ENCODE results near the gene MATCAP1. TPM values are rescaled to one million over a fixed set of nuclear protein-coding genes. Genes with fewer than 3 reads are reported as not detected.
A peak's percentile ranks its signal among the peaks of the same experiment; 100 is the strongest.

Gene MATCAP1
- total RNA-seq (2022) (33.1 and 36.5 TPM in 2 replicates), Bru-seq, nascent RNA (percentile 61 among the genes with signal in this experiment), BruChase-seq, experiment 1, labeled RNA remaining after a 6-hour chase (percentile 78 among the genes with signal in this experiment), BruChase-seq, experiment 2, labeled RNA remaining after a 2-hour chase (percentile 85 among the genes with signal in this experiment)
- long read RNA-seq, partial matches to known transcripts, result 0 of 9 reads
- long read RNA-seq, other reads (novel, unspliced or antisense), result 5 of 9 reads

DNA sequence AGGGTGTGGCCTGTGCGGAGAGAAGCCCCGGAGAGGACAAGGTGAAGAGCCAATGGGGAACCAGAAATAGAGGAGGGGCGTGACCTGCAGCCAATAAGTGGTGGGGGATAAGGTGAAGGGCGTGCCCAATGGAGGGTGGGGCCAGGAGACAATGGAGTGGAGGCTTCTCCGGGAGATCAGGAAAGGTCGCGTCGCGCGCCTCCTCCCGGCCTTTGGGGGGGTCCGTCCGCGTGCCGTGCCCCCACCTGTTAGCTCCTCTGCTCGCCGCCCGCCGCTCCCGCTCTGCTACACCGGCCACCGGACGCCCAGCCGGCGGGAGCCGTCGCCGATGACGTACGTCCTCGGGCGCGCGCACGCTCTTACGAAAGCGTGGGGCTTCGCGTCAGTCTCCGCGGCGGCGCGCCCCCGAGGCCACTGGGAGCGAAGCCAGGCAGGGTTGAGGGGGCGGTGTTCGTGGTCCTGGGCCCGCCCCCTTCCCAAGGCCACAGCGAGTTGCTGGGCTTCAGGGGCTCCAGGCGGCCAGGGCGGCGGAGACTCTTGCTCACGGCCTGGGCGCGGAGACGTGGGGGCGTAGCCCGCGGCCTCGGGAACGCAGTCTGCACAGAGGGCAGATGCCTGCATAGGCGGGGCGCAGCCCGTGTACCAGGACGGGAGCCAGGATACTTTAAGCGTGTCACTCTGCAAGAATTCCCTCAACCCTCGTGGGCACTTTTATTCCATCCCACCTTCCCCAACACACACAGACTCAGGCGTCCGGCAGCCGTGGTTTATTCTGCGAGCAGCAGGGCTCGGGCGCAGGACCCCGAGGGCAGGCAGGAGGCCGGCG is at the start of gene MATCAP1:
MATCAP1 (minus strand) TSS at position 337 of the 826 bp plus-strand sequence. CDS start 3,353 bp downstream, outside the sequence.
- H3K36me3 Mint-ChIP-seq (ENCODE audit: insufficient read depth, unreplicated experiment), result no peaks in the 10 kb centered on the region
- no peak within 1 kb of the TSS for H3K4me3 Mint-ChIP-seq (ENCODE audit: low read depth, unreplicated experiment)
- DNase-seq, result peak; percentile 97
- intact Hi-C loops (cut with micrococcal nuclease; ENCODE audit: unreplicated experiment), result no loop called here
- TF ChIP-seq, protein P1, sequence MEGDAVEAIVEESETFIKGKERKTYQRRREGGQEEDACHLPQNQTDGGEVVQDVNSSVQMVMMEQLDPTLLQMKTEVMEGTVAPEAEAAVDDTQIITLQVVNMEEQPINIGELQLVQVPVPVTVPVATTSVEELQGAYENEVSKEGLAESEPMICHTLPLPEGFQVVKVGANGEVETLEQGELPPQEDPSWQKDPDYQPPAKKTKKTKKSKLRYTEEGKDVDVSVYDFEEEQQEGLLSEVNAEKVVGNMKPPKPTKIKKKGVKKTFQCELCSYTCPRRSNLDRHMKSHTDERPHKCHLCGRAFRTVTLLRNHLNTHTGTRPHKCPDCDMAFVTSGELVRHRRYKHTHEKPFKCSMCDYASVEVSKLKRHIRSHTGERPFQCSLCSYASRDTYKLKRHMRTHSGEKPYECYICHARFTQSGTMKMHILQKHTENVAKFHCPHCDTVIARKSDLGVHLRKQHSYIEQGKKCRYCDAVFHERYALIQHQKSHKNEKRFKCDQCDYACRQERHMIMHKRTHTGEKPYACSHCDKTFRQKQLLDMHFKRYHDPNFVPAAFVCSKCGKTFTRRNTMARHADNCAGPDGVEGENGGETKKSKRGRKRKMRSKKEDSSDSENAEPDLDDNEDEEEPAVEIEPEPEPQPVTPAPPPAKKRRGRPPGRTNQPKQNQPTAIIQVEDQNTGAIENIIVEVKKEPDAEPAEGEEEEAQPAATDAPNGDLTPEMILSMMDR (IDR thresholded peaks at IDR 0.05; ENCODE audit: unreplicated experiment), result no peak
- peaks cover 14% of the 10 kb centered on the region for H3K4me1 Mint-ChIP-seq (ENCODE audit: low read depth, unreplicated experiment)
- H3K9me3 Mint-ChIP-seq (ENCODE audit: low read depth, unreplicated experiment), result no peaks in the 10 kb centered on the region
- H3K27me3 Mint-ChIP-seq (ENCODE audit: unreplicated experiment), result peaks cover 12% of the 10 kb centered on the region
- H3K27ac Mint-ChIP-seq (ENCODE audit: unreplicated experiment), result no peak within 1 kb of the TSS
- CTCF ChIA-PET, result interaction anchor here (0.5 to 2.3 kb wide), 4 partner anchors 10 to 213 kb away, joined by 3 to 23 read pairs (median 6); no protein-coding TSS in a partner anchor
- BruUV-seq (replicated peaks), result TSS peak; percentile 71

DNA sequence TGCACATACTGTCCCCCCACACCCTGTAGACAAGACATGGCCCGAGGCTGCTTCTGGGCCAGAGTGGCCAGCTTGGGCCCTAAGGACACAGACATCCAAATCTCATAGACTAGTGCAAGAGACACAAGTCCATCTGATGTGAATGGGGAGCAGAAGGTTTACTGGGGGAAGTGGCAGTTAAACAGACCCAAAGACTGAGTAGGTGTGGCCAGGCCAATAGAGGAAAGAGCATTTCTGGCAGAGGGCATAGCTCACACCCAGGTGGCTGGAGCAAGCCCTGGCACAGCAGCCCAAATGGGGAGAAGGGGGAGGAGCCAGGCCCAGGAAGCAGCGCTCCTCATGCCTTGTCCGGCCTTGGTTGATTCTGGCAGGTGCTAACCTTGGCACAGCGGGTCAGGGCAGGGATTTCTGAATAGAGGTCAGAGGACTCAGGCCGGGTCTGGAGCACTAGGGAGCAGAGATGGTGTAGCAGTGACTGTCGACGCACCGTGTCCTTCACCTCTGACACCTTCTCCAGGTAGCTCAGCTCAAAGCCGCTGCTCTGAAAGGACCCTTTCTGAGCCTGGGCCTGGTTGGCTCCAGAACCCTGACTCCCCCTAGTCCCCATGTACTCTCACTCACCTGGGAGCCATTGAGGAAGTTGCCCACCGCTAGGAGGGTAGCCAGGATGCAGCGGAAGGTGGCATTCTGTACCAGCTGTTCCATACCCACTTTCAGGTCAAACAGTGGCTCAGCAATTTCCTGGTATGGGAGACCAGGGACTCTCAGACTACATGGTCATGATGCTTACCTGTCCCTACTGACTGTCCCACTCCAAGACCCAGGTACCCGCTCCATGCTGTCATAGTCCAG is 47.3 kb upstream of the MATCAP1 start:
- Mint-ChIP-seq H3K27ac (ENCODE audit: unreplicated experiment) (peak overlapping the region; percentile 21), H3K36me3 (ENCODE audit: insufficient read depth, unreplicated experiment) (peaks cover 89% of the 10 kb centered on the region), H3K27me3 (ENCODE audit: unreplicated experiment) (no peaks in the 10 kb centered on the region), H3K4me3 (ENCODE audit: low read depth, unreplicated experiment) (no peak overlapping the region), H3K9me3 (ENCODE audit: low read depth, unreplicated experiment) (no peaks in the 10 kb centered on the region), H3K4me1 (ENCODE audit: low read depth, unreplicated experiment) (peaks cover 31% of the 10 kb centered on the region)
- CTCF ChIA-PET, result no interaction called here
- BruUV-seq (replicated peaks), result no TSS peak
- intact Hi-C loops (cut with micrococcal nuclease; ENCODE audit: unreplicated experiment), result no loop called here
- TF ChIP-seq, protein P1 (IDR thresholded peaks at IDR 0.05; ENCODE audit: unreplicated experiment), result no peak
- no peak for DNase-seq

DNA sequence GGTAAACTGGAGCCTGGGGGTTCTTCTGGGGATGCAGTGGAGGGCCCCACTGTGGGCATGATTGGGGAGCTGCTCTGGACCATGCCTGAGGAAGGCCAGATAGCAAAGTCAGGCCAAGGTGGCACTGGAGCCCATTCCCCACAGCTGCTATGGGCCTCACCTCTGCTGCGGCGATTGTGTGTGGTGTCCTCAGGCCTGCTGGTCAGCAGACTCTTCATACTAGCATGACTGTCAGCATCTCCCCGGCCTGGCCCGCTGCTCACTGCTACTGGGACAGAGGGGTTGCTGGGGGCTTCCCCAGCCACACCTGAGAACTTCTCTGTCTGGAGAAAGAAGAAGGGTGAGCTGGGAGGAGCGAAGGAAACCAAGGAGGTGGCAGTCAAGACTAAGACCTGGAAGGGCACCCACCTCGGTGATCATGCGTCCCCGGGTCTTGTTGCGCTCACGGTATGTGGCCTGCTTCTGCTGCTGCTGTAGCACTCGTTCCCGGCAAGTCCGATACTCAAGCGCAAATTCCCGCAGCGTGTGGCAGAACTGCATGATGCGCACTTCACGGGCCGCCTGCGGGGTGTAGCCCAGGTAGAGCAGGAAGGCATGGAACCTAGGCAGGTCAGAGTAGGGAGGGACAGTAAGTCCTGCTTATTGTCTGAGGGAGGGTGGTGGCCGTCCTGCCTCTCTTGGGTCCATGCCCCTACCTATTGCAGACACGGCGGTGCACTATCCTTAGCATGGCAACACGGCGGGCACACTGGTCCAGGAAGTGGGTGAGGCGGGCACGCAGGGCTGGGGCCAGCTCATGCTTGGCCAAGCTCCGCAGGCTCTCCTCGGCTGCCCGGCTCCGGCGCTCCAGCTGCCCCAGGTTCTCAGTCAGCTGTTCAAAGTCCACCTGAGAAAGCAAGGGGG is 46.4 kb upstream of the MATCAP1 start:
- DNase-seq, result no peak
- TF ChIP-seq, protein P1 (IDR thresholded peaks at IDR 0.05; ENCODE audit: unreplicated experiment), result no peak
- Mint-ChIP-seq H3K36me3 (ENCODE audit: insufficient read depth, unreplicated experiment) (peaks cover 84% of the 10 kb centered on the region), H3K4me3 (ENCODE audit: low read depth, unreplicated experiment) (no peak overlapping the region), H3K4me1 (ENCODE audit: low read depth, unreplicated experiment) (peaks cover 40% of the 10 kb centered on the region), H3K9me3 (ENCODE audit: low read depth, unreplicated experiment) (no peaks in the 10 kb centered on the region), H3K27ac (ENCODE audit: unreplicated experiment) (peak overlapping the region; percentile 21), H3K27me3 (ENCODE audit: unreplicated experiment) (no peaks in the 10 kb centered on the region)
- CTCF ChIA-PET, result no interaction called here
- BruUV-seq (replicated peaks), result no TSS peak
- intact Hi-C loops (cut with micrococcal nuclease; ENCODE audit: unreplicated experiment), result no loop called here

All from Calu3 (cell line).